H1 (cell line): ENCODE measurements around the gene SH3BP5. TPM values are rescaled to one million over a fixed set of nuclear protein-coding genes. Genes with fewer than 3 reads are reported as not detected.

ENCODE experiments used
- CTCF ChIA-PET: fragments of 300-600 bp; sonication (Branson Sonifier 250); formaldehyde crosslinking; loops from one replicate; lab custom pipeline; 2021; ENCODE audit not compliant: partially characterized antibody; lab: Charles Lee
- POLR2A ChIA-PET: fragments of 300-600 bp; sonication (Branson Sonifier 250); formaldehyde crosslinking; loops from one replicate; lab custom pipeline; 2021; ENCODE audit warnings: inconsistent platforms; ENCODE audit not compliant: partially characterized antibody; lab: Charles Lee
- DNase-seq, 2 experiments: peaks; one replicate each; pipeline versions ENCODE4 v3.0.0 to v3.0.0-alpha.2; 2010 to 2022; ENCODE audit warnings: low spot score in 2 of 2, low read depth in 1 of 2, mixed read lengths in 1 of 2
- FAIRE-seq: peaks from 2 replicates; lab custom pipeline; 2011; peaks lifted over from hg19 to GRCh38; lab: Jason Lieb, UNC
- H2AFZ ChIP-seq: 2 replicates; pipeline ENCODE4 v1.8.1; 2012; ENCODE audit warnings: low read length, inconsistent platforms
- H2AK5ac ChIP-seq: 2 replicates; pipeline ENCODE4 v1.6.1; 2013; ENCODE audit warnings: low read depth, low read length
- H2BK120ac ChIP-seq: replicated peaks from 2 replicates; pipeline ENCODE3; 2013; ENCODE audit warnings: low read depth, low read length, inconsistent platforms
- H2BK12ac ChIP-seq: 2 replicates; pipeline ENCODE4 v1.6.1; 2013; ENCODE audit warnings: low read depth, low read length
- H2BK15ac ChIP-seq: 2 replicates; pipeline ENCODE4 v1.6.1; 2013; ENCODE audit warnings: low read length
- H2BK20ac ChIP-seq: 2 replicates; pipeline ENCODE4 v1.6.1; 2013; ENCODE audit warnings: low read length
- H2BK5ac ChIP-seq: 2 replicates; pipeline ENCODE4 v1.6.1; 2013; ENCODE audit warnings: low read depth, low read length
- H3K14ac ChIP-seq: 2 replicates; pipeline ENCODE4 v1.6.1; 2013; ENCODE audit warnings: inconsistent platforms; ENCODE audit not compliant: insufficient read length
- H3K18ac ChIP-seq: 2 replicates; pipeline ENCODE4 v1.6.1; 2013; ENCODE audit warnings: low read length; ENCODE audit errors: extremely low read depth
- H3K23ac ChIP-seq: 2 replicates; pipeline ENCODE4 v1.6.1; 2013; ENCODE audit warnings: inconsistent platforms; ENCODE audit not compliant: insufficient read length
- H3K23me2 ChIP-seq: 2 replicates; pipeline ENCODE4 v1.6.1; 2013; ENCODE audit warnings: low read depth, low read length
- H3K27ac ChIP-seq: 2 replicates; pipeline ENCODE4 v1.6.1; 2011; ENCODE audit warnings: low read depth, low read length, inconsistent platforms
- H3K27me3 ChIP-seq, 4 experiments: replicated peaks in 1 of 4; 1 replicate in 1 of 4; 2 replicates in 3 of 4; pipeline versions ENCODE4 v1.6.1 to v1.8.1; 2011 to 2013; ENCODE audit warnings: low read length in 3 of 4, mild to moderate bottlenecking in 3 of 4, inconsistent platforms in 2 of 4, mixed read lengths in 2 of 4, moderate library complexity in 1 of 4; ENCODE audit not compliant: control insufficient read depth in 3 of 4, insufficient read depth in 3 of 4; ENCODE audit errors: extremely low read depth in 1 of 4
- H3K36me3 ChIP-seq, 4 experiments: 2 replicates each; pipeline versions ENCODE4 v1.6.1 to v1.8.1; 2011 to 2013; ENCODE audit warnings: mild to moderate bottlenecking in 4 of 4, low read length in 3 of 4, moderate library complexity in 2 of 4, control low read depth in 1 of 4, inconsistent platforms in 1 of 4; ENCODE audit not compliant: insufficient read depth in 4 of 4, control insufficient read depth in 2 of 4
- H3K4ac ChIP-seq: replicated peaks from 2 replicates; pipeline ENCODE3; 2013; ENCODE audit warnings: low read length, low read depth, mixed read lengths, inconsistent platforms; ENCODE audit not compliant: insufficient read length
- H3K4me1 ChIP-seq, 4 experiments: replicated peaks in 1 of 4; 1 replicate in 1 of 4; 2 replicates in 3 of 4; pipeline versions ENCODE4 v1.6.1 to v1.8.1; 2011 to 2013; ENCODE audit warnings: low read length in 3 of 4, inconsistent platforms in 2 of 4, mixed read lengths in 1 of 4; ENCODE audit not compliant: insufficient read depth in 4 of 4, control insufficient read depth in 3 of 4
- H3K4me2 ChIP-seq, 2 experiments: 2 replicates each; pipeline versions ENCODE4 v1.6.1 to v1.8.1; 2011 to 2013; ENCODE audit warnings: low read depth in 2 of 2, low read length in 2 of 2, control low read depth in 1 of 2, inconsistent platforms in 1 of 2, mild to moderate bottlenecking in 1 of 2; ENCODE audit not compliant: insufficient read depth in 1 of 2
- H3K4me3 ChIP-seq, 4 experiments: fragments of 200-600, 300-600 bp in 1 of 4; sonication (generic), shearing (Covaris generic), sonication (Bioruptor Twin) in 1 of 4; 2 replicates each; pipeline versions ENCODE4 v1.5.1 to v1.8.1; 2011 to 2016; ENCODE audit warnings: low read length in 4 of 4, low read depth in 3 of 4, control low read depth in 2 of 4, inconsistent platforms in 2 of 4, mild to moderate bottlenecking in 2 of 4, mixed read lengths in 1 of 4, moderate library complexity in 1 of 4; ENCODE audit not compliant: insufficient read depth in 2 of 4; ENCODE audit errors: extremely low read depth in 1 of 4
- H3K56ac ChIP-seq: replicated peaks from 2 replicates; pipeline ENCODE3; 2013; ENCODE audit warnings: low read depth, mild to moderate bottlenecking, mixed read lengths, low read length, inconsistent platforms; ENCODE audit not compliant: insufficient read length
- H3K79me1 ChIP-seq: 2 replicates; pipeline ENCODE4 v1.6.1; 2013; ENCODE audit warnings: low read depth, low read length, control low read depth
- H3K79me2 ChIP-seq, 2 experiments: 2 replicates each; pipeline versions ENCODE4 v1.6.1 to v1.8.1; 2012 to 2013; ENCODE audit warnings: low read length in 2 of 2, mild to moderate bottlenecking in 2 of 2, inconsistent platforms in 1 of 2; ENCODE audit not compliant: insufficient read depth in 2 of 2, control insufficient read depth in 1 of 2
- H3K9ac ChIP-seq, 4 experiments: replicated peaks in 1 of 4; 1 replicate in 1 of 4; 2 replicates in 3 of 4; pipeline versions ENCODE4 v1.6.1 to v1.8.1; 2011 to 2013; ENCODE audit warnings: low read depth in 3 of 4, low read length in 3 of 4, control low read depth in 2 of 4, mild to moderate bottlenecking in 2 of 4, moderate library complexity in 2 of 4, inconsistent platforms in 1 of 4; ENCODE audit errors: extremely low read depth in 1 of 4
- H3K9me3 ChIP-seq, 2 experiments: 2 replicates each; pipeline versions ENCODE4 v1.6.1 to v1.8.1; 2012 to 2013; ENCODE audit warnings: mild to moderate bottlenecking in 2 of 2, moderate library complexity in 2 of 2, control low read depth in 1 of 2, inconsistent platforms in 1 of 2, low read depth in 1 of 2, low read length in 1 of 2, mixed read lengths in 1 of 2; ENCODE audit not compliant: insufficient read depth in 2 of 2
- H4K20me1 ChIP-seq, 2 experiments: replicated peaks in 1 of 2; 2 replicates each; pipeline versions ENCODE3 to v1.8.1; 2011 to 2013; ENCODE audit warnings: inconsistent platforms in 2 of 2, low read length in 2 of 2, mild to moderate bottlenecking in 1 of 2; ENCODE audit not compliant: insufficient read depth in 2 of 2, control insufficient read depth in 1 of 2
- H4K5ac ChIP-seq: 2 replicates; pipeline ENCODE4 v1.6.1; 2013; ENCODE audit warnings: low read length, low read depth, mixed read lengths, inconsistent platforms; ENCODE audit not compliant: insufficient read length
- H4K8ac ChIP-seq: 2 replicates; pipeline ENCODE4 v1.8.0; 2013; ENCODE audit warnings: mild to moderate bottlenecking, moderate library complexity, low read length, inconsistent platforms; ENCODE audit not compliant: insufficient read depth; ENCODE audit errors: extremely low read depth
- H4K91ac ChIP-seq: replicated peaks from 2 replicates; pipeline ENCODE3; 2013; ENCODE audit warnings: low read length, mixed read lengths, inconsistent platforms; ENCODE audit not compliant: insufficient read length
- JUND ChIP-seq: IDR thresholded peaks from 2 replicates; pipeline ENCODE4 v1.6.1; 2011; ENCODE audit warnings: mild to moderate bottlenecking, improper control_type of control experiment, low read length
- WGBS, 2 experiments: shearing (Covaris generic) in 1 of 2; methylation state at CpG; one replicate each; pipeline versions ENCODE4 v1.1.6 to v1.1.7; 2013 to 2015; ENCODE audit warnings: low lambda C conversion rate in 2 of 2, mixed read lengths in 2 of 2, inconsistent platforms in 1 of 2, low coverage in 1 of 2, missing lambda C conversion rate in 1 of 2; ENCODE audit not compliant: insufficient replicate concordance in 2 of 2, insufficient coverage in 1 of 2, insufficient read length in 1 of 2; ENCODE audit errors: extremely low coverage in 1 of 2, missing lambda C conversion rate in 1 of 2; 5-methylcytosine and 5-hydroxymethylcytosine counted together
- polyA plus RNA-seq, 7 experiments: library from polyadenylated mRNA; depleted of rRNA in 3 of 7; stranded (reverse) in 5 of 7; unstranded in 2 of 7; fragments of >200 nt in 5 of 7; fragments of 200-250 nt in 2 of 7; gene quantifications; 1 replicate in 5 of 7; 2 replicates in 1 of 7; 4 replicates in 1 of 7; pipeline versions ENCODE4 v1.2.1 to v1.2.3, GENCODE V29; 2011 to 2013; ENCODE audit warnings: missing spikeins in 2 of 7, mixed read lengths in 2 of 7
- total RNA-seq: library from RNA; stranded (reverse); fragmentation: NEBNext Ultra II Directional; extraction: Animal tissue kit (Norgen Biotek cat#: 25700); gene quantifications from 2 replicates; pipeline ENCODE4 v1.2.1, GENCODE V29; 2021

Gene SH3BP5
- total and polyA plus RNA-seq, 2 of the 8 experiments (the other 6 are each of a cell fraction or from before 2014, with no cell fraction given) = 7.1 to 9.7 TPM

- no peak overlapping the region for H3K9ac ChIP-seq
- CTCF ChIA-PET = interaction anchor here (0.8 to 13.8 kb wide), 7 partner anchors 8 to 121 kb away, joined by 3 to 180 read pairs (median 4); no protein-coding TSS in a partner anchor
- WGBS, 2 experiments = 100% methylated on average over 1 of the region's 1 CpG; no CpG with 5 or more reads in 1 of the 2 experiments
Observed at GRCh38 chr3:15283702-15284101, 48.7 kb downstream of the SH3BP5 start.

More at GRCh38 chr3:15283702-15284101, 48.7 kb downstream of the SH3BP5 start:
- Histone ChIP-seq H3K4me3 (no peak overlapping the region), H3K14ac (no peak overlapping the region), H3K4ac (no peak overlapping the region), H3K23ac (no peak overlapping the region), H3K79me1 (peaks cover 4% of the 10 kb centered on the region; the same call in 1 of the 2 replicates), H3K9me3 (no peaks in the 10 kb centered on the region), H4K91ac (no peak overlapping the region), H2BK15ac (no peak overlapping the region), H3K27ac (no peak overlapping the region), H3K4me2 (no peak overlapping the region), H3K27me3 (no peaks in the 10 kb centered on the region), H3K79me2 (no peaks in the 10 kb centered on the region), H3K4me1 (peaks cover 0 to 8% (median 3%) of the 10 kb centered on the region in 4 experiments; a peak in 4 of 7 replicates), H2BK20ac (no peak overlapping the region), H2BK5ac (no peak overlapping the region), H3K18ac (no peak overlapping the region), H4K20me1 (peaks cover 0 to 8% of the 10 kb centered on the region in 2 experiments), H3K36me3 (no peaks in the 10 kb centered on the region), H2BK12ac (no peak overlapping the region), H2BK120ac (no peak overlapping the region), H2AK5ac (no peak overlapping the region), H4K5ac (no peak overlapping the region), H3K56ac (no peak overlapping the region), H4K8ac (no peak overlapping the region), H3K23me2 (no peaks in the 10 kb centered on the region), H2AFZ (no peak overlapping the region)
- POLR2A ChIA-PET = interaction anchor here (0.6 kb wide), 1 partner anchor 681 kb away, joined by 4 read pairs; no protein-coding TSS in a partner anchor
- no peak for TF ChIP-seq JUND
- FAIRE-seq (no peak), DNase-seq (no peak)
